HepG2 (cell line): ENCODE data around the gene G0S2.

ENCODE experiments used
- EZH2 ChIP-seq: conservative IDR thresholded peaks from 2 replicates; pipeline ENCODE4 v1.6.1; 2012; ENCODE audit warnings: mild to moderate bottlenecking, low read depth, low read length, moderate library complexity
- GTF2F1 ChIP-seq: fragments of 150-350 bp; IDR thresholded peaks from 2 replicates; pipeline ENCODE4 v1.6.1; 2014; ENCODE audit warnings: low read length
- RFX1 ChIP-seq: fragments of 450-650 bp; IDR thresholded peaks from 2 replicates; pipeline ENCODE4 v1.6.1; 2017
- ZMYM3 ChIP-seq: sonication (generic); formaldehyde crosslinking; IDR thresholded peaks from 2 replicates; pipeline ENCODE4 v1.5.1; 2020; ENCODE audit warnings: mild to moderate bottlenecking, missing genetic modification reagents
- ZNF136 ChIP-seq: sonication (generic); formaldehyde crosslinking; IDR thresholded peaks from 2 replicates; pipeline ENCODE4 v1.8.1; 2022; ENCODE audit warnings: low read depth, mild to moderate bottlenecking, moderate library complexity, missing genetic modification reagents
- ZNF253 ChIP-seq: sonication (generic); formaldehyde crosslinking; IDR thresholded peaks from 2 replicates; pipeline ENCODE4 v1.8.0; 2022; ENCODE audit warnings: mild to moderate bottlenecking, missing genetic modification reagents, borderline replicate concordance
- ZNF451 ChIP-seq: sonication (generic); formaldehyde crosslinking; IDR thresholded peaks from 2 replicates; pipeline ENCODE4 v1.5.0; 2020; ENCODE audit warnings: mild to moderate bottlenecking, missing genetic modification reagents
- ZNF496 ChIP-seq: sonication (generic); formaldehyde crosslinking; IDR thresholded peaks from 2 replicates; pipeline ENCODE4 v1.8.1; 2023; ENCODE audit warnings: mild to moderate bottlenecking, moderate library complexity, missing genetic modification reagents; ENCODE audit not compliant: insufficient replicate concordance

DNA sequence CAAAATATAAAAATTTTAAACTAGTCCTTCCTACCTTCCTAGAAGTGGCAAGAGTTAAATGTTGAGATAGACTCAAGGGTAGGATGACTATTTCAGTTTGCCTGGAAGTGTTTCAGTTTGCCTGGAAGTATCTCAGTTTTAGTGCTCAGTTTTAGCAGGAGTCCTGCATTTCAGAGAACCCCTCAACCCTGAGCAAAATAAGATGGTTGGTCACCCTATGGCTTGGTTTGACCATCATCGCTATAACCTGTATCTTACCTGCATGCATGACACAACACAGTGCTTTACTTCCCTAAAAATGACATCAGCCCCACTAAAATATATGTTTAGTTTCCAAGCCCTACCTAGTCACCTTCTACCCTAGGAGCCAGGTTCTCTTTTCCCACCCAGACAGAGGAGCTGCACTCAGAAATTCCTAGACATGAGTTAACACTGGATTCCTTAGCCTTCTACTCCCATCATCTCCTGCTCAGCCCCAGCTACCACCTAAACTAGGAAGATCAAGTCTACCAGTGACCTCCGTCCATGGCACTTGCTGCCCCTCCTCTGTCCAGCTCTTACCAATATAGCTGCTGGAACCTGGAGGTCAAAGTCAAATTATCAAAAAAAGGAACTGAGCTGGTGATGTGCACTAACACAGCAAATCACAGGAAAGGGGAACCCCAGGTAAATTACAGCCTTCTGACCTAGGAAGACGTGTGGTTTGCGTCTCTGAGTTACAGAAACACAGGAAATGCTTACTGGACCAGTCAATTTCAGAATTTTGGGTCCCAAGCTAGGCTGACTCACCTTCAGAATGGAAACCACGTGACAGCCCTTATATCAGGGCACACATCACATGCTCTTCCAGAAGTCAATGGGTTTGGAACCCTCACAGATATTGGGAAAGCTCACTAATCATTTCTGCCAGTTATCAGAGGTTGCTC, 2.2 kb upstream of the G0S2 start:
- no peak for TF ChIP-seq RFX1
- no peak for TF ChIP-seq ZNF496 (CRISPR knock-in tag)
- TF ChIP-seq GTF2F1 = no peak
- no peak for TF ChIP-seq ZNF136 (CRISPR knock-in tag)
- TF ChIP-seq EZH2 = no peak
- no peak for TF ChIP-seq ZMYM3 (CRISPR knock-in tag)
- no peak for TF ChIP-seq ZNF253
- TF ChIP-seq ZNF451 (CRISPR knock-in tag) = no peak
